ENCODE data around the gene BSDC1.
"Not testable (repeated sequence)": the region's sequence is repeated elsewhere in the genome, so short reads cannot be mapped to it uniquely, and the experiment has no call there.

Gene BSDC1, protein sequence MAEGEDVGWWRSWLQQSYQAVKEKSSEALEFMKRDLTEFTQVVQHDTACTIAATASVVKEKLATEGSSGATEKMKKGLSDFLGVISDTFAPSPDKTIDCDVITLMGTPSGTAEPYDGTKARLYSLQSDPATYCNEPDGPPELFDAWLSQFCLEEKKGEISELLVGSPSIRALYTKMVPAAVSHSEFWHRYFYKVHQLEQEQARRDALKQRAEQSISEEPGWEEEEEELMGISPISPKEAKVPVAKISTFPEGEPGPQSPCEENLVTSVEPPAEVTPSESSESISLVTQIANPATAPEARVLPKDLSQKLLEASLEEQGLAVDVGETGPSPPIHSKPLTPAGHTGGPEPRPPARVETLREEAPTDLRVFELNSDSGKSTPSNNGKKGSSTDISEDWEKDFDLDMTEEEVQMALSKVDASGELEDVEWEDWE

DNA sequence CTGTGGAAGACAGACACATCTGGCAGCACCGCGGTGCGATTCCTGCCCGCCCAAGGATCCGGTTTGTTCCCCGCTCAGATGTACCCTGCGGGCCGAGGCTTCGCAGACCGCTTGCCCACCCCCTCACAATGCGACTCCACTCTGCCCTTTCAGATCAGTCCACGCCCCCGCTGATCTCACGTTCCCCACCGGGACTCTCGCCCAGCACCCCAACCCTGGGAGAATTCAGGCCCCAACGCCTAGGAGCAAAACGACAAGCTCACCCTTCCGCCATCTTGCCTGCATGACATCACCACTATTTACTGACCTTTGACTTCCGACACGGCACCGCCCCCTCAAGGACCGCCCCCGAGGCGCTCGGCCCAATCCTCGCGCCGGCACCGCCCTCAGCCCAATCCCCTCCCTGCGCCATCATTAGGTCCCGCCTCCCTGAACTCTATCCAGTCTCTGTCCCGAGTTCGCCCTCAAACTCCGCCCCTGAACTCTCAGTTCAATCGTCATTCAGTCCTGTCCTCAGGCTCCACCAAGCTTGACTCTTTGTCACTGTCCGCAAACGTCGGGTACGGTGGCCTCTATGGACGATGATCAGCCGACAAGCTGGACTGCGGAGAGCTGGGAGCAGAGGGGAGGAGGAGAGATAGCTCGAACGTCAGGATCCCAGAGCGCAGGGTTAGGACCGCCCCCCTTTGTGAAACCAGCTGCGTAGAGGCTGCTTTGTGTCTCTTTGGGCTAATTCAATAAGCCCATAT, at the start of gene BSDC1:
BSDC1 (minus strand) TSS at position 301 of the 749 bp plus-strand sequence; CDS start at position 274, 27 bp downstream.
- peaks cover 35% of the 10 kb centered on the region for H3K36me3 ChIP-seq
- H3K9me3 ChIP-seq = no peaks in the 10 kb centered on the region
- peak within 1 kb of the TSS; percentile 91 for H3K9ac ChIP-seq
- peaks cover 48% of the 10 kb centered on the region for H4K20me1 ChIP-seq
- peaks cover 34% of the 10 kb centered on the region for H3K4me1 ChIP-seq
- H3K4me2 ChIP-seq = peak within 1 kb of the TSS; percentile 96
- peak within 1 kb of the TSS; percentile 90 for H3K4me3 ChIP-seq
- peak within 1 kb of the TSS; percentile 87 for H3K27ac ChIP-seq
- H3K27me3 ChIP-seq = no peaks in the 10 kb centered on the region
- no peak for TF ChIP-seq Cebpa-rat (IDR thresholded peaks at IDR 0.05)

DNA sequence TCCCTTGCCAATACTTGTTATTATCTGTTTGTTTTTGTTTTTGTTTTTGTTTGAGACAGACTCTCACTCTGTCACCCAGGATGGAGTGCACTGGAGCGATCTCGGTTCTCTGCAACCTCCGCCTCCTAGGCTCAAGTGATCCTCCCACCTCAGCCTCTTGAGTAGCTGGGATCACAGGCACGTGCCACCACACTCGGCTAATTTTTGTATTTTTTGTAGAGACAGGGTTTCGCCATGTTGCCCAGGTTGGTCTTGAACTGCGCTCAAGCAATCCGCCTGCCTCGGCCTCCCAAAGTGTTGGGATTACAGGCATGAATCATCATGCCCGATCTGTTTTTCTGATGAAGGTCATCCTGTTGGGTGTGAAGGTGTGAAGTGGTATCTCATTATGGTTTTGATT, 47.2 kb upstream of the BSDC1 start:
- not testable (repeated sequence) for H4K20me1 ChIP-seq, H3K4me1 ChIP-seq, H3K9ac ChIP-seq, H3K9me3 ChIP-seq, H3K4me3 ChIP-seq, H3K27ac ChIP-seq, H3K27me3 ChIP-seq, H3K36me3 ChIP-seq, H3K4me2 ChIP-seq

GRCh38 chr1:32438777-32439176, 44.5 kb upstream of the BSDC1 start:
- H3K9me3 ChIP-seq, H3K4me3 ChIP-seq, H4K20me1 ChIP-seq, H3K4me1 ChIP-seq, H3K27me3 ChIP-seq, H3K4me2 ChIP-seq, H3K36me3 ChIP-seq, H3K9ac ChIP-seq, H3K27ac ChIP-seq: not testable (repeated sequence)

- Histone ChIP-seq H3K9ac (no peak overlapping the region), H3K27ac (no peak overlapping the region), H4K20me1 (no peaks in the 10 kb centered on the region), H3K4me1 (no peaks in the 10 kb centered on the region), H3K36me3 (no peaks in the 10 kb centered on the region), H3K4me3 (no peak overlapping the region), H3K9me3 (peaks cover 7% of the 10 kb centered on the region), H3K27me3 (no peaks in the 10 kb centered on the region), H3K4me2 (no peak overlapping the region)
- TF ChIP-seq Cebpa-rat (IDR thresholded peaks at IDR 0.05) = no peak
These were observed 43.9 kb upstream of the BSDC1 start for GRCh38 chr1:32438136-32438535.

DNA sequence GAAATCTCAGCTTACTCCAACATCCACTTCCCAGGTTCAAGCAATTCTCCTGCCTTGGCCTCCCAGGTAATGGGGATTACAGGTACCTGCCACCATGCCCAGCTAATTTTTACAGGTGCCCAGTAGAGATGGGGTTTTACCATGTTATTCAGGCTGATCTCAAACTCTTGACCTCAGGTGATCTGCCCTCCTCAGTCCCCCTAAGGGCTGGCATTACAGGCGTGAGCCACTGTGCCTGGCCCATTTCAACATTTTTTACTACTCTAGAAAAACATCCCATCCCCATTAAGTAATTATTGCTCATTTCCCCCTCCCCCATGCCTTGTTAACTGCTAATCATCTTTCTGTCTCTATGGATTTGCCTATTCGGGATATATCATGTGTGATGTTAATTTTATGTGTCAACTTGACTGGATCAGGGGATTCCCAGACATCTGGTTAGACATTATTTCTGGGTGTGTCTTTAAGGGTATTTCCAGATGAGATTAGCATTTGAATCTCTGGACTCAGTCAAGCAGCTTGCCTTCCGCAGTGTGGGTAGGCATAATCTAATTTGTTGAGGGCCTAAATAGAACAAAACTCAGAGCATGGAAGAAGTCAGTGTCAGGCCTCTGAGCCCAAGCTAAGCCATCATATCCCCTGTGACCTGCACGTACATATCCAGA, 37.6 kb upstream of the BSDC1 start:
- Histone ChIP-seq H4K20me1 (no peaks in the 10 kb centered on the region), H3K9me3 (no peaks in the 10 kb centered on the region), H3K36me3 (no peaks in the 10 kb centered on the region), H3K27me3 (peaks cover 9% of the 10 kb centered on the region), H3K4me2 (no peak overlapping the region), H3K27ac (no peak overlapping the region), H3K4me3 (no peak overlapping the region), H3K9ac (no peak overlapping the region), H3K4me1 (peaks cover 1% of the 10 kb centered on the region; the same call in 1 of the 2 replicates)
- TF ChIP-seq Cebpa-rat (IDR thresholded peaks at IDR 0.05) = no peak

DNA sequence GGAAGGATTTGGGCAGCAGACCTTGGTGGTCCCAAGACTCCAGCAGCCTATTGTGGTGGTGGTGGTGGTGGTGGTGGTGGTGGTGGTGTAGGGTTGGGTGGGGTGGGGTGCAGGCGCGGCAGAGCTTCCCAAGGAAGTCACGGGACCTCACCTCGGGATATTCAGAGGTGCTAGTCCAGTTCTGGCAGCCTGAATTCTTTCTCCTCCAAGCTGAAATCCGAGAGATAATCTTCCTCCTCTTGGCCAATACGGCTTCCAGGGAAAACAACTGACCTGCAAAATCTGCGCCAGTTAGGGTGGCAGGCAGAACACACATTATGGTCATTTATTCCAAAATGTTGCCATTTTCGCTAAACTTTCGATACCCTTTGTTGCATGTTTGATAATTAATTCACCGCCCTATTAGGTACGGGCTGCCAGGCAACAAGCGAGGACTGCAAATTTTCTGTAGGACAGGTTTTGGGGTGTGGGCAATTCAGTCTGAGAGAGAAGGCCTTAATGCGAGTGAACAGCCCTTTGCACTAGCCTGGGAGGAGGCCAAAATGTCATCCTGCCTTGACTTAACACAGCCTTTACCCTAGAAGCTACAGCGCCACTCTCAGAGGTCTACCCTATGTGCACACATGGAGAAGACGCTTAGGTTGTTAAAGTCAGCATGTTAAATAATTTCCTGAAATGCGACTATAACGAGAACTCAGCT, 33.2 kb upstream of the BSDC1 start:
- H4K20me1 ChIP-seq = no peaks in the 10 kb centered on the region
- H3K36me3 ChIP-seq = no peaks in the 10 kb centered on the region
- no peak overlapping the region for H3K27ac ChIP-seq
- peaks cover 14% of the 10 kb centered on the region for H3K4me1 ChIP-seq
- no peak for TF ChIP-seq Cebpa-rat (IDR thresholded peaks at IDR 0.05)
- H3K4me3 ChIP-seq = no peak overlapping the region
- no peak overlapping the region for H3K9ac ChIP-seq
- no peaks in the 10 kb centered on the region for H3K9me3 ChIP-seq
- H3K27me3 ChIP-seq = peaks cover 20% of the 10 kb centered on the region
- H3K4me2 ChIP-seq = no peak overlapping the region; the same call in 1 of the 2 replicates

GRCh38 chr1:32426489-32427255, 32.4 kb upstream of the BSDC1 start:
- no peak for TF ChIP-seq Cebpa-rat (IDR thresholded peaks at IDR 0.05)
- Histone ChIP-seq H3K4me2 (peak overlapping the region; percentile 55), H3K9me3 (no peaks in the 10 kb centered on the region), H3K36me3 (no peaks in the 10 kb centered on the region), H3K4me3 (no peak overlapping the region), H3K4me1 (peaks cover 14% of the 10 kb centered on the region), H3K27me3 (peaks cover 20% of the 10 kb centered on the region), H4K20me1 (no peaks in the 10 kb centered on the region), H3K27ac (no peak overlapping the region), H3K9ac (no peak overlapping the region)

DNA sequence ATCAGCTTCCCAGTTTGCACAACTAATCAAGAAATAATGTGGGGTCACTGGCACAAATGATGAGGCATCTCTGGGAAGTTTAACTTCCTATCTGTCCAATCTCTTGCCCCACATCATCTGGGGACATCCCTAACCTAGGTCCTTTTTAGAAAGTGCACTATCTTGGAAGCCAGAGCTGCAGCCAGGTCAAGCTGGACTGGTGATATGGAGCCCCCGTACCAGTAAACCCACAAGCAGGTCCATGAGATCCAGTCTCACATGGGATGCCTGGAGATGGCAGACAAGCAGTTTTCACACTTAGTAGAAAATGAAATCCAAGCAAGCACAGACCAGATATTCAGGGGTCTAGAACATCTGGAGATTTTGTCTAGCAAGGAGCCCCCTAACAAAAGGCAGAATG, 27.5 kb upstream of the BSDC1 start:
- Histone ChIP-seq H3K27ac (no peak overlapping the region), H3K9ac (no peak overlapping the region), H3K9me3 (no peaks in the 10 kb centered on the region), H3K4me1 (peaks cover 12% of the 10 kb centered on the region), H3K4me2 (no peak overlapping the region), H3K36me3 (no peaks in the 10 kb centered on the region), H3K27me3 (peaks cover 10% of the 10 kb centered on the region), H3K4me3 (no peak overlapping the region), H4K20me1 (no peaks in the 10 kb centered on the region)
- TF ChIP-seq Cebpa-rat (IDR thresholded peaks at IDR 0.05) = no peak

Measured in BLaER1 (cell line).